SK-MEL-5 (cell line): ENCODE measurements around the gene MLLT3. TPM values are rescaled to one million over a fixed set of nuclear protein-coding genes. Genes with fewer than 3 reads are reported as not detected.

ENCODE experiments used
- DNase-seq: peaks from one replicate; pipeline ENCODE4 v3.0.0-alpha.2; 2016; ENCODE audit warnings: low read depth, low spot score
- in situ Hi-C: cut with HindIII; loops from 2 replicates; pipeline ENCODE4 v1.10.0; 2016; ENCODE audit warnings: low sequenced_read_pairs, high pct_unique_total_duplicates, low pct_unique_long_range_greater_than_20kb
- small RNA-seq, 2 experiments: library from RNA; depleted of rRNA; stranded (forward); fragments of <200 nt; gene quantifications; one replicate each; pipeline ENCODE3, GENCODE V24; 2014
- total RNA-seq: library from RNA; depleted of rRNA; stranded (reverse); fragments of >200 nt; shearing (Covaris generic); gene quantifications from 2 replicates; pipeline ENCODE4 v1.2.3, GENCODE V29; 2014; rRNA removed

Gene MLLT3
- total RNA-seq, 1 experiment from 2014 or later: 24.2 TPM

DNA sequence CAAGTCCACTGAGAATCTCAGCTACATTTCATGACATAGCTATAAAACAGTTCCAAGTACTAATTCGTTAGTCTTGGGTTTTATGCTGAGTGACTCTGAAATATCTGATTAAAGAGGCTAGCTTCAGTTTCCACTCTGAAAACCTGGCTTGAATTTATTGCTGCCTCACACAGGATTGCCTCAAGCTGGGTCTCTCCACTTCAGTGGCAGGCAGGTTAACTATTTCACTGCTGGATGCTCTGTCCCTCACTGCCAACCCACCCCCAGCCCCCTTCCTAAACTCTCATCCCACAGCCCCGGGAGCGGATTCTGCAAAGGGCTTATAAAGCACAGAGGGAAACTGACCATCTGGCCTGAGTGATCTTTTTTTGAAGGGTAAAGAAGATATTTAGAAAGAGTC lies 318.3 kb downstream of the MLLT3 start:
- in situ Hi-C loops: no loop called here
- no peak for DNase-seq

DNA sequence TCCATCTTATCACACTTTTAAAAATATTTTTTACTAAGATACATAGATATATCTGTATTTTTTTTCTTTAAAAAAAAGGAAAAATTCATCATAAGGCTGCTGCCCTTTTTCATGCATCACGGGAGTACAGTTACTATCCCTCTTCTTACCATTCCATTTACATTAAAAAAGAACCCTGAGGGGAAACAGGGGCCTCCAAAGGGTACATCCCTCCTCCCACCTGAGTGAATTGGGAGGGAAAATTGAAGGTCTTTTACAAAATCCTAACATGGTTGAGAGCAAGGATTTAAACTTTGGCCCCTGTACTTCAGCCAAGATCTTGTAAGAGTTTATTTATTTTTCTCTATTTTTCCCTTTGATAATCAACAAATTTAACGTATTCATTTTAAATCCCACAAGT lies 319.2 kb downstream of the MLLT3 start:
- no peak for DNase-seq
- in situ Hi-C loops: no loop called here

DNA sequence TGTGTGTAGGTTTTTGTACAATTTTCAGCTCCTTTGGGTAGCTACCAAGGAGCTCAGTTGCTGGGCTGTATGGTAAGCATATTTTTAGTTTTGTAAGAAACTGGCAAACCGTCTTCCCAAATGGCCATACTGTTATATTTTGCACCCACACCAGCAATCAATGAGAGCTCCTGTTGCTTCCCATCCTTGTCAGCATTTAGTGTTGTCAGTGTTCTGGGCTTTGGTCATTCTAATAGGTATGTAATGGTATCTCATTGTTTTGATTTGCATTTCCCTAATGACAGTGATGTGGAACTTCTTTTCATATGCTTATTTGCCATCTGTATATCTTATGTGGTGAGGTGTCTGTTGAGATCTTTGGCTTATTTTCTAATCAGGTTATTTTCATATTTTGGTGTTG lies 320.1 kb downstream of the MLLT3 start:
- no peak for DNase-seq
- in situ Hi-C loops: no loop called here

DNA sequence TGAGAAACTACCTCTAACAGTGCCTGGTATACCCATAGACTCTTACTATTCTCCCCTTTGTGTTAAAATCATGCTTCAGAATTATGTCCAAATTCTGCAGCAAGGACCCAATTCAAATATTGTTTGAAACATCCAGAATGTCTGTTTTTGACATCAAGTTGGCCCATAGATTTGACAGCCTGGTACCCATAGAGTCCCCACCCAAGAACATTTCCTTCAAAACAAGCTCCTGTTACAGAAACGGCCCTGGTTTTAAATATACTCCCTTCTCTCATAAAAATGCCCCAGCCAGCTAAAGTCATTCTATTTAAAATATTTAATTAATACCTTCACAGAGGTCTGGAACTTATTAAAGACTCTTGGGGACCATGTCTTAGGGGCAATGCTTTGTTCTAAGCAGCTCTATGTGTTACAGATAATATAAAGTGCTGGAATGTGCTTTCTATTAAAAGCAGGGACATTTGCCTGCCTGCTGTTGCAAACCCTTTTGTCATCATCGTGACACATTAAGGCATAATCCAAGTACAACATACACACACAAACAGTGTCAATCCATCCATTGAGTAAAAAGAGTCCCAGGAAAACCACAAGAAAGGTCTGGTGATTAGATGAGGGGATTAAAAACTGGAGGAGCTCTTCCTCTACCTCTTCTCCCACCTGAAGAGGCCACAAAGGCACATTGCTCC lies 321.7 kb downstream of the MLLT3 start:
- in situ Hi-C loops: no loop called here

DNA sequence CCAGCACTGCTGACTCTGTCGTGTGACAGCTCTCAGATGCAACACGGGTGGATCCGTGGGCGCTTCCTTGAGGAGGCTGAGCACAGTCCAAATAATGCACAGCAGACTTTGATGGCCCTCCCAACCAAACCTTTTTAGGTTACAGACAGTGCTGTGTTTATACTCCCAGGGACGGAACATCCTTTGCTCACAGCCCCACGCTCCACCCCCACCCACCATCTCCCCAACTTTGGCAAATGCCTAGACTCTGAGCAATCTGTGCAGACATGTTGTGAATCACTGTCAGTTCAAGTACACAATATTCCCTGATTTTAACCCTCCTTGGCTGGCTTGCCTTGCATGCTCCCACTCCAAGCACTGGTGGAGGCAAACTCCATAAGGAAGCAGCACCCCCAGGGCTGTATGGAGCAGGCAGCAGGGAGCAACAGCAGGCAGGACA lies 324.6 kb downstream of the MLLT3 start:
- in situ Hi-C loops: no loop called here

More for the DNA sequence above, 321.7 kb downstream of the MLLT3 start:
- DNase-seq: no peak

DNA sequence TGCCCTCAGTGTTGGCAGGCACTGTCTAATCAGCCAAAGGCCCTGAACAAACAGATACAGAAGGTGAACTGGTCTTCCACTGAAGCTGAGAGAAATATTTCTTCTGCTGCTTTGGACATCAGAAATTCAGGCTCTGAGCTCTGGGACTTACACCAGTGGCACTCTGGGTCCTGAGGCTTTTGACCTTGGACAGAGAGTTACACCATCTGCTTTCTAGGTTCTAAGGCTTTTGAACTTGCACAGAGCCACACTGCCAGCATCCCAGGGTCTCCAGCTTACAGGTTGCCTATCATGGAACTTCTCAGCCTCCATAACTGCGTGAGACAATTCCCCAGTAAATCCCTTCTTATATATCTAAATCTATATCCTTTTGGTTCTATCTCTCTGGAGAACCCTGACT lies 326.7 kb downstream of the MLLT3 start:
- DNase-seq: no peak
- in situ Hi-C loops: no loop called here

More for the DNA sequence above, 324.6 kb downstream of the MLLT3 start:
- DNase-seq: no peak

DNA sequence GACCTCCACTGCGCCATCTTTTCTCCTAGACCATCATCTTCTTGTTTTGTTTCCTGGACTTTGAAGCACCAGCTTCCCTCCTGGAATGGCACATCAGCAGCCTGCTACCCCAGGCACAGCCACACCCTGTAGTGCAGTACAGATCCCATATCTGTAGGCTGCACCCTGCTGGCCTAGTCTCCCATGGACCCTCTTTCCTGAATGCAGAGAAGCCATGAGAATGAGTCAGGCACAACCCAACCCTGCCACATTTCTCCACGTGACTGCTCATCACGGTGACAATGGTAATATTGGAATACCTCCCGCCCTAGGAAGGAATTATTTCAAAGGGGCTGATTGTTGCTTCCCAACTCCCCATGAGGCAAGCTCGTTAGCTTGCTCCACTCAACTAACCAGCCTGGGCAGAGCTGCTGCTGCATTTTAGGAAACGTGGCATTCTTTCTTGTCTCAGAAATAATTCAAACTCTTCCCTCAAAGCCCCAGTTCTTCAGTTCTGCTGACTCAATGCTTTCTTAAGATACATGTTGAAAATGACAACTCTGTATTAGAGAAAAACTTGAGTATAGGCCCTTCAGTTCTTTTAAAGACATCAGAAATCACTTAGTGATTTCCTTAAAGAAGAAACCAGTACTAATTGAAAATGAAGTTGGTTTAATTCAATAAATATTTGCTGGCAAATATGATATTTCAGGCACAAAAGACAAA lies 328.1 kb downstream of the MLLT3 start:
- in situ Hi-C loops: no loop called here
- DNase-seq: peak; percentile 11

DNA sequence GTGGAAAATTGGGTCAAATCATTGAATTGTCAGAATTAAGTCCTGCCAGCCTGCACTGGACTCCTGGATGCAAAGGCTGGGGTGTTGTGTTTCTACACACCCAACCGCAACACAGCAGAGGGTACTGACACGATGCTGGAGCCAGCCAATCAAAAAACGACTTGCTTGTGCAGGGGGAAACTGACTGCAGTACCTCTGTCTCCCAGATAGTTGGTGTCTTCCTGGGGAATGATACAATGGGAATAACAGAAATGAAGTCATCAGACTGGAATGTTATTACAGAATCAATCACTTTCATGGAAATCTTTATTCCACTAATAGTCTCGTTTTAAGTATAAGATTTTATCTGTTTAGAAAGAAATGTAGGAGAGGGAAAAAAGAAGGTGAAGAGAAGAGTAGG lies 330.3 kb downstream of the MLLT3 start:
- in situ Hi-C loops: no loop called here
- peak; percentile 62 for DNase-seq

Small RNAs within 50 kb of the gene (small RNA-seq; reads per million reads assigned to genes)
- gene MIR4473: 0 to 0.05 reads per million in 2 experiments
- gene MIR4474: 0 reads per million in 2 experiments
- gene RNU4-26P: 0 reads per million in 2 experiments

Other genes starting within 250 kb of the MLLT3 start
- gene FOCAD, start 61.8 kb upstream of the MLLT3 start, total RNA-seq: 32.3 and 37.3 TPM in 2 replicates